ENCODE data around the gene TTC39B. TPM values are rescaled to one million over a fixed set of nuclear protein-coding genes. Genes with fewer than 3 reads are reported as not detected.

Gene TTC39B
- total RNA-seq, 2 donors from 2014 or later: 53.5 to 69.5 TPM

DNA sequence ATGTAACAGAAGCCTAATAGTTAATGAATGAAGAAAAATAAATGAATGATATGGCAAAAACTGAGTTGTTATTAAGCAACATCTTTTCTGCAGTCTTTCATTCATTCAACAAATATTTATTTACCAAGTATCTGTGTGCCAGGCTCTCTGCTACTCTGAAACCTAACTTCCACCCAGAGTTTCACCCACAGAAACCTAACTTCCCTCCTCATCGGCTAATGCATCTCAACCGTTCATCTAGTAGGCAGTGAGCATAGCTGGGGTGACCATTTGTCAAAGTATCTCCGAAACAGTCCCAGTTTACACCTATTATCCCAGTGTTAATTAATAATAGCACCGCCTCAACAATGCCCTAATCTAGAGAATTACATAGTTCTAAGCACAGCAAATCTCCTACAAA lies 1.5 kb downstream of the TTC39B start:
- no peak for DNase-seq
- peak overlapping the region; percentile 91 for H3K27ac Mint-ChIP-seq
- Histone ChIP-seq H3K27ac (ENCODE audit: low read depth, low read length) (no peak overlapping the region), H3K9ac (ENCODE audit: extremely low read depth, low read length, poor library complexity, severe bottlenecking) (peak overlapping the region; percentile 2), H3K36me3 (ENCODE audit: control insufficient read depth, insufficient read depth, low read length) (peaks cover 8% of the 10 kb centered on the region), H3K4me3 (ENCODE audit: low read length) (peak overlapping the region; percentile 88), H3K4me1 (ENCODE audit: control insufficient read depth, insufficient read depth, low read length) (no peaks in the 10 kb centered on the region), H3K27me3 (ENCODE audit: control insufficient read depth, insufficient read depth, low read length, poor library complexity, severe bottlenecking) (no peaks in the 10 kb centered on the region), H3K9me3 (ENCODE audit: control insufficient read depth, low read length) (no peaks in the 10 kb centered on the region)
- peaks cover 28% of the 10 kb centered on the region for H3K4me1 Mint-ChIP-seq
- WGBS, 2 experiments (ENCODE audit: insufficient coverage in 1 of 2, insufficient read length in 1 of 2): 82 to 88% methylated on average over 3 to 4 of the region's 4 CpGs
- H3K36me3 Mint-ChIP-seq (ENCODE audit: low read depth): peaks cover 27% of the 10 kb centered on the region
- H3K9me3 Mint-ChIP-seq: no peaks in the 10 kb centered on the region
- no peaks in the 10 kb centered on the region for H3K27me3 Mint-ChIP-seq (ENCODE audit: insufficient read depth)
- peak overlapping the region; percentile 94 for H3K4me3 Mint-ChIP-seq
- TF ChIP-seq, protein P1, sequence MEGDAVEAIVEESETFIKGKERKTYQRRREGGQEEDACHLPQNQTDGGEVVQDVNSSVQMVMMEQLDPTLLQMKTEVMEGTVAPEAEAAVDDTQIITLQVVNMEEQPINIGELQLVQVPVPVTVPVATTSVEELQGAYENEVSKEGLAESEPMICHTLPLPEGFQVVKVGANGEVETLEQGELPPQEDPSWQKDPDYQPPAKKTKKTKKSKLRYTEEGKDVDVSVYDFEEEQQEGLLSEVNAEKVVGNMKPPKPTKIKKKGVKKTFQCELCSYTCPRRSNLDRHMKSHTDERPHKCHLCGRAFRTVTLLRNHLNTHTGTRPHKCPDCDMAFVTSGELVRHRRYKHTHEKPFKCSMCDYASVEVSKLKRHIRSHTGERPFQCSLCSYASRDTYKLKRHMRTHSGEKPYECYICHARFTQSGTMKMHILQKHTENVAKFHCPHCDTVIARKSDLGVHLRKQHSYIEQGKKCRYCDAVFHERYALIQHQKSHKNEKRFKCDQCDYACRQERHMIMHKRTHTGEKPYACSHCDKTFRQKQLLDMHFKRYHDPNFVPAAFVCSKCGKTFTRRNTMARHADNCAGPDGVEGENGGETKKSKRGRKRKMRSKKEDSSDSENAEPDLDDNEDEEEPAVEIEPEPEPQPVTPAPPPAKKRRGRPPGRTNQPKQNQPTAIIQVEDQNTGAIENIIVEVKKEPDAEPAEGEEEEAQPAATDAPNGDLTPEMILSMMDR (conservative IDR thresholded peaks at IDR 0.05): no peak

DNA sequence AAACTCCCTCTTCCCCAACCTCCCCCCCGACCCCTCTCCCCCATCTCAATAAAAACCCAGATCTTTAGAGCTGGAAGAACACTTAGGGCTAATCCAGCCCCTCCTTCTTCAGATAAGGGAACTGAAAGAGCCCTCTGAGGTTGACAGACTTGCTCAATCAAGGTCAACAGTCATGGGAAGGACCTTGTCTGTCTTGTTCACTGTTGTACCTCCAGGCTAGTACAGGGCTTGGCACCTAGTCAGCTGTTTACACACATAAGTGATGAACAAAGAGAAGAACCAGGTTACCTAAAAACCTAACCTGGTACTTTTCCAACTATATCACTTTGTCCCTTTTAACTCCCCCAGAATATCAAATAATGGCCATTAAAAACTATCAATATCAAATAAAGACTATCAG lies 2.4 kb downstream of the TTC39B start:
- H3K27me3 ChIP-seq (ENCODE audit: control insufficient read depth, insufficient read depth, low read length, poor library complexity, severe bottlenecking): no peaks in the 10 kb centered on the region
- H3K27ac Mint-ChIP-seq: no peak overlapping the region
- H3K27me3 Mint-ChIP-seq (ENCODE audit: insufficient read depth): no peaks in the 10 kb centered on the region
- no peaks in the 10 kb centered on the region for H3K4me1 ChIP-seq (ENCODE audit: control insufficient read depth, insufficient read depth, low read length)
- peak overlapping the region; percentile 94 for H3K4me3 Mint-ChIP-seq
- no peak overlapping the region for H3K9ac ChIP-seq (ENCODE audit: extremely low read depth, low read length, poor library complexity, severe bottlenecking)
- H3K27ac ChIP-seq (ENCODE audit: low read depth, low read length): no peak overlapping the region
- peaks cover 4% of the 10 kb centered on the region for H3K9me3 ChIP-seq (ENCODE audit: control insufficient read depth, low read length)
- H3K36me3 ChIP-seq (ENCODE audit: control insufficient read depth, insufficient read depth, low read length): peaks cover 16% of the 10 kb centered on the region
- TF ChIP-seq, protein P1 (conservative IDR thresholded peaks at IDR 0.05): no peak
- peaks cover 35% of the 10 kb centered on the region for H3K36me3 Mint-ChIP-seq (ENCODE audit: low read depth)
- H3K9me3 Mint-ChIP-seq: no peaks in the 10 kb centered on the region
- 75% methylated on average over 1 of the region's 1 CpG; no CpG with 5 or more reads in 1 of the 2 experiments for WGBS, 2 experiments (ENCODE audit: insufficient coverage in 1 of 2, insufficient read length in 1 of 2)
- peak overlapping the region; percentile 88 for H3K4me3 ChIP-seq (ENCODE audit: low read length)
- peaks cover 29% of the 10 kb centered on the region for H3K4me1 Mint-ChIP-seq
- DNase-seq: no peak

DNA sequence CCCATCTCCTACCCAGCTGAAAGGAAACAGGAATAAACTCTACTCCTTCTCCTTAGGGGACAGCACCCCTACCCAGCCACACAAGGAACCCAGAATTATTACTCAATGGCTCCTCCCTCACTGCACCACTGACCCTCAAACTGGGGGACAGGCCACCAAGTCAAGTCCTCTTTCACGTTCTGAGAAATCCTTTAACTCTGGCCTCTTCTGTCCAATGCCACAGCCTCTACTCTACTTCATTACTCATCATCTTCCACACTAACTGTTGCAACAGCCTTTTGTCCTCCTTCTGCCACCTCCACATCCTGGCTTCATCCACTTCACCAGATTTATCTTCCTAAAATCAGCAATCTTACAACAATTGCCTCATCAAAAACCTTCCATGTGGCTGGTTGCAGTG lies 6.8 kb downstream of the TTC39B start:
- no peak overlapping the region for H3K27ac Mint-ChIP-seq
- DNase-seq: no peak

More for the DNA sequence above, 6.8 kb downstream of the TTC39B start:
- TF ChIP-seq, protein P1 (conservative IDR thresholded peaks at IDR 0.05): no peak
- Histone ChIP-seq H3K9me3 (ENCODE audit: control insufficient read depth, low read length) (peaks cover 20% of the 10 kb centered on the region), H3K9ac (ENCODE audit: extremely low read depth, low read length, poor library complexity, severe bottlenecking) (no peak overlapping the region), H3K27me3 (ENCODE audit: control insufficient read depth, insufficient read depth, low read length, poor library complexity, severe bottlenecking) (no peaks in the 10 kb centered on the region), H3K4me1 (ENCODE audit: control insufficient read depth, insufficient read depth, low read length) (peaks cover 3% of the 10 kb centered on the region), H3K27ac (ENCODE audit: low read depth, low read length) (no peak overlapping the region), H3K4me3 (ENCODE audit: low read length) (no peak overlapping the region), H3K36me3 (ENCODE audit: control insufficient read depth, insufficient read depth, low read length) (peaks cover 50% of the 10 kb centered on the region)
- Mint-ChIP-seq H3K4me3 (no peak overlapping the region), H3K4me1 (peaks cover 49% of the 10 kb centered on the region), H3K36me3 (ENCODE audit: low read depth) (peaks cover 56% of the 10 kb centered on the region), H3K27me3 (ENCODE audit: insufficient read depth) (no peaks in the 10 kb centered on the region), H3K9me3 (peaks cover 11% of the 10 kb centered on the region)
- WGBS, 2 experiments (ENCODE audit: insufficient coverage in 1 of 2, insufficient read length in 1 of 2): 85 to 100% methylated on average over 1 of the region's 1 CpG

All from endodermal cell (in vitro differentiated cells).